ENCODE measurements around the gene CCDC192. TPM values are rescaled to one million over a fixed set of nuclear protein-coding genes. Genes with fewer than 3 reads are reported as not detected.

The CCDC192 gene
- polyA plus RNA-seq, 3 donors, result not detected

GRCh38 chr5:127812570-127812969, 109.4 kb downstream of the CCDC192 start:
- no peak overlapping the region for H3K27ac ChIP-seq (ENCODE audit: low read depth in 1 of 2, low read length in 2 of 2)
- no peaks in the 10 kb centered on the region for H3K79me2 ChIP-seq (ENCODE audit: insufficient read depth, low read length)
- peaks cover 4 to 10% of the 10 kb centered on the region in 2 donors for H3K4me1 ChIP-seq (ENCODE audit: control insufficient read depth in 1 of 2, insufficient read depth in 2 of 2, low read length in 2 of 2)
- TF ChIP-seq CTCF (IDR thresholded peaks at IDR 0.05), result no peak
- Mint-ChIP-seq H3K4me1 (peaks cover 9% of the 10 kb centered on the region), H3K27me3 (ENCODE audit: low read depth in 3 of 3) (no peaks in the 10 kb centered on the region), H3K36me3 (no peaks in the 10 kb centered on the region), H3K27ac (peak overlapping the region in 2 of 7 donors; percentile 7 to 28), H3K4me3 (no peak overlapping the region), H3K9me3 (peaks cover 0 to 2% (median 0%) of the 10 kb centered on the region in 7 donors)
- H3K9me3 ChIP-seq (replicated peaks in 1 of 2; ENCODE audit: control insufficient read depth in 1 of 2, insufficient read depth in 1 of 2, low read length in 2 of 2), result no peaks in the 10 kb centered on the region
- no peak overlapping the region for H2AFZ ChIP-seq (ENCODE audit: insufficient read depth, low read depth, low read length, poor library complexity, severe bottlenecking)
- no peak overlapping the region for H3K9ac ChIP-seq (ENCODE audit: insufficient read depth, low read length, poor library complexity, severe bottlenecking)
- H4K20me1 ChIP-seq (ENCODE audit: insufficient read depth, low read length), result no peaks in the 10 kb centered on the region
- no peak for DNase-seq
- intact Hi-C loops (cut with micrococcal nuclease), result no loop called here
- no peaks in the 10 kb centered on the region for H3K27me3 ChIP-seq (ENCODE audit: control insufficient read depth in 2 of 2, insufficient read depth in 2 of 2, low read length in 2 of 2)
- no peak overlapping the region for H3K4me2 ChIP-seq (replicated peaks; ENCODE audit: extremely low read depth, low read length, poor library complexity, severe bottlenecking)
- H3K4me3 ChIP-seq (replicated peaks in 1 of 3; ENCODE audit: low read depth in 2 of 3, low read length in 3 of 3), result no peak overlapping the region
- H3K36me3 ChIP-seq (replicated peaks in 1 of 2; ENCODE audit: control insufficient read depth in 1 of 2, insufficient read depth in 2 of 2, low read length in 2 of 2), result no peaks in the 10 kb centered on the region
- 93% methylated on average over 3 of the region's 4 CpGs for WGBS (ENCODE audit: insufficient coverage)

GRCh38 chr5:127813633-127814587, 110.7 kb downstream of the CCDC192 start:
- no peak overlapping the region for H3K9ac ChIP-seq (ENCODE audit: insufficient read depth, low read length, poor library complexity, severe bottlenecking)
- no peaks in the 10 kb centered on the region for H3K36me3 ChIP-seq (replicated peaks in 1 of 2; ENCODE audit: control insufficient read depth in 1 of 2, insufficient read depth in 2 of 2, low read length in 2 of 2)
- intact Hi-C loops (cut with micrococcal nuclease), result no loop called here
- Mint-ChIP-seq H3K36me3 (no peaks in the 10 kb centered on the region), H3K9me3 (peaks cover 0 to 2% (median 0%) of the 10 kb centered on the region in 7 donors), H3K27me3 (ENCODE audit: low read depth in 3 of 3) (no peaks in the 10 kb centered on the region), H3K4me3 (no peak overlapping the region), H3K27ac (peak overlapping the region in 1 of 7 donors; percentile 10), H3K4me1 (peaks cover 9% of the 10 kb centered on the region)
- H3K4me3 ChIP-seq (replicated peaks in 1 of 3; ENCODE audit: low read depth in 2 of 3, low read length in 3 of 3), result no peak overlapping the region
- DNase-seq, result no peak
- TF ChIP-seq CTCF (IDR thresholded peaks at IDR 0.05), result no peak
- peaks cover 4 to 10% of the 10 kb centered on the region in 2 donors for H3K4me1 ChIP-seq (ENCODE audit: control insufficient read depth in 1 of 2, insufficient read depth in 2 of 2, low read length in 2 of 2)
- no peak overlapping the region for H3K27ac ChIP-seq (ENCODE audit: low read depth in 1 of 2, low read length in 2 of 2)
- H2AFZ ChIP-seq (ENCODE audit: insufficient read depth, low read depth, low read length, poor library complexity, severe bottlenecking), result no peak overlapping the region
- no peaks in the 10 kb centered on the region for H3K9me3 ChIP-seq (replicated peaks in 1 of 2; ENCODE audit: control insufficient read depth in 1 of 2, insufficient read depth in 1 of 2, low read length in 2 of 2)
- H3K79me2 ChIP-seq (ENCODE audit: insufficient read depth, low read length), result no peaks in the 10 kb centered on the region
- H4K20me1 ChIP-seq (ENCODE audit: insufficient read depth, low read length), result no peaks in the 10 kb centered on the region
- H3K27me3 ChIP-seq (ENCODE audit: control insufficient read depth in 2 of 2, insufficient read depth in 2 of 2, low read length in 2 of 2), result no peaks in the 10 kb centered on the region
- H3K4me2 ChIP-seq (replicated peaks; ENCODE audit: extremely low read depth, low read length, poor library complexity, severe bottlenecking), result no peak overlapping the region
- 40% methylated on average over 1 of the region's 4 CpGs for WGBS (ENCODE audit: insufficient coverage)
